ENCODE results near the gene LSMEM2. TPM values are rescaled to one million over a fixed set of nuclear protein-coding genes. Genes with fewer than 3 reads are reported as not detected.

LSMEM2 gene
- total RNA-seq, 1 experiment from 2014 or later = 0.57 TPM

- no peak overlapping the region for H3K27ac Mint-ChIP-seq
- DNase-seq (ENCODE audit: low spot score) = no peak
- H3K4me1 Mint-ChIP-seq = peaks cover 12% of the 10 kb centered on the region
- ChIA-PET POLR2A (no interaction called here), CTCF (no interaction called here)
- H3K9me3 Mint-ChIP-seq = no peaks in the 10 kb centered on the region
- no peak for ATAC-seq
- TF ChIP-seq CREM (CRISPR knock-in tag; IDR thresholded peaks at IDR 0.05) = no peak
- no peak for TF ChIP-seq SP1 (CRISPR knock-in tag; conservative IDR thresholded peaks at IDR 0.05)
- TF ChIP-seq ATF1 (CRISPR knock-in tag; IDR thresholded peaks at IDR 0.05) = no peak
- no peak for TF ChIP-seq JAZF1 (CRISPR knock-in tag; IDR thresholded peaks at IDR 0.05)
- no peak for TF ChIP-seq ZNF219 (CRISPR knock-in tag; IDR thresholded peaks at IDR 0.05; ENCODE audit: borderline replicate concordance)
- TF ChIP-seq TEAD1 (CRISPR knock-in tag; IDR thresholded peaks at IDR 0.05) = no peak
- TF ChIP-seq AR (CRISPR knock-in tag; IDR thresholded peaks at IDR 0.05) = no peak
- no peak for TF ChIP-seq CBFB (CRISPR knock-in tag; IDR thresholded peaks at IDR 0.05; ENCODE audit: low read depth)
- TF ChIP-seq USF2 (CRISPR knock-in tag; IDR thresholded peaks at IDR 0.05) = no peak
- no peak for TF ChIP-seq ESRRA (CRISPR knock-in tag; IDR thresholded peaks at IDR 0.05; ENCODE audit: borderline replicate concordance)
- H3K27me3 Mint-ChIP-seq (ENCODE audit: low read depth) = no peaks in the 10 kb centered on the region
- H3K36me3 Mint-ChIP-seq = peaks cover 21% of the 10 kb centered on the region
- 0 out of 2 replicates have a peak overlapping the region, but pooled peaks have one; percentile 3 for H3K4me3 Mint-ChIP-seq
Measured at GRCh38 chr3:50290161-50290641, 11.3 kb downstream of the LSMEM2 start.

DNA sequence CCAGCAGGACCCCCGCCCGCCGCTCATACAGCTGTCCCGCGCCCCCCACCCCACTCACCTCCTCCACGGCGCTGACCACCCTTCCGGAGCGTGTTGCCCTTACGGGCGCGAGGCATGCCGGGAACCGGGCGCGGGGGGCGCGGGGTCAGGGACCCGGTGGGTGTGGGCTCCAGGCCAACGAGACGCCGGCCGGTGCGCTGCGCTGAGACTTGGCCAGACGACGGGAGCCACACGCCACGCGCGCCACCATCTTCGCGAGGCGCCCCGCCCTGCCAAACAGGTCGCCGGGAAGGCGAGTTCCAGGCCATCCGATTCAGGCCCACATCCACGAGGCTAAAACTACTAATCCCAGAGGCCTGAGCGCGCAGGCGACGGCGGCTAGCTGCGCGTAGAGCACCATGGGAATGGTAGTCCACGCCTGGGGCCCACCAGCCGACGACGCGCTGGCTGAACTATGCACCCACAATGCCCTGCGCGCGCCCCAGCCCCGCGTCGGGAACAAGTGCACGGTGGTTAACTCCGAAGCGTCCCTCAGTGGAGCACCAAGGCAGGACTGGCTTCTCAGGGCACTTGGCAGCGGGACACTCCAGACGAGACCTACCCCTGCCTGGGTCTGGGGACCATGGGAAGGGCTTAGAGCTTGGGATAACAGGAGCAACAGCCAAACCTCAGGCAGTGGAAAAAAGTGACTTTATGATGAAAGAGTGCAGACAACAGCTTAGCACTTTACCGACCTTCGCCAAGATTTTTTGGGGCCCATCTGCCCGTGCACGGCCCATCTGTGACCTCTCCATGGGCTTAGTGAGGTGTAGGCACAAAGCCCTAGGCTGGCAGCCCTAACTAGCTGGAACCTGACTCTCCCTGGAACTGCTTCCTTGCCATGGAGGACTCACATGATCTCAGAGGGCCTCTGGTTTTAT is 13.5 kb downstream of the LSMEM2 start, which contains the start of gene IFRD2:
TSS of gene IFRD2 (minus strand) at position 271 of the 920 bp plus-strand sequence. CDS start at position 116, 155 bp downstream.
- POLR2A ChIA-PET = interaction anchor here (1.0 to 1.5 kb wide), 5 partner anchors 13 to 53 kb away, joined by 3 to 5 read pairs (median 3); partner anchors contain the start of gene LSMEM2
- H3K9me3 Mint-ChIP-seq = no peaks in the 10 kb centered on the region
- H3K36me3 Mint-ChIP-seq = peaks cover 19% of the 10 kb centered on the region
- H3K27ac Mint-ChIP-seq = peak within 1 kb of the TSS; percentile 96
- DNase-seq (ENCODE audit: low spot score) (peak; percentile 97), ATAC-seq (peak; percentile 96)
- H3K4me1 Mint-ChIP-seq = peaks cover 12% of the 10 kb centered on the region
- no peaks in the 10 kb centered on the region; the same call in 1 of the 2 replicates for H3K27me3 Mint-ChIP-seq (ENCODE audit: low read depth)
- CTCF ChIA-PET = interaction anchor here (0.7 to 2.2 kb wide), 12 partner anchors 18 to 100 kb away, joined by 3 to 12 read pairs (median 4); partner anchors contain the start of genes GNAI2, HYAL2 and RASSF1
- H3K4me3 Mint-ChIP-seq = peak within 1 kb of the TSS; percentile 76
- peak; percentile 89 for TF ChIP-seq FOXK1 (CRISPR knock-in tag; IDR thresholded peaks at IDR 0.05)
- TF ChIP-seq, protein P1, sequence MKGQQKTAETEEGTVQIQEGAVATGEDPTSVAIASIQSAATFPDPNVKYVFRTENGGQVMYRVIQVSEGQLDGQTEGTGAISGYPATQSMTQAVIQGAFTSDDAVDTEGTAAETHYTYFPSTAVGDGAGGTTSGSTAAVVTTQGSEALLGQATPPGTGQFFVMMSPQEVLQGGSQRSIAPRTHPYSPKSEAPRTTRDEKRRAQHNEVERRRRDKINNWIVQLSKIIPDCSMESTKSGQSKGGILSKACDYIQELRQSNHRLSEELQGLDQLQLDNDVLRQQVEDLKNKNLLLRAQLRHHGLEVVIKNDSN (CRISPR knock-in tag; IDR thresholded peaks at IDR 0.05) = no peak; the same call in 1 of the 2 replicates
- TF ChIP-seq ZBTB43 (CRISPR knock-in tag; IDR thresholded peaks at IDR 0.05) = 0 out of 2 replicates have a peak, but pooled peaks have one; percentile 23
- TF ChIP-seq ZNF219 (CRISPR knock-in tag; IDR thresholded peaks at IDR 0.05; ENCODE audit: borderline replicate concordance) = 0 out of 2 replicates have a peak, but pooled peaks have one; percentile 9
- TF ChIP-seq MXD4 (CRISPR knock-in tag; IDR thresholded peaks at IDR 0.05; ENCODE audit: borderline replicate concordance) = no peak
- TF ChIP-seq CBFB (CRISPR knock-in tag; IDR thresholded peaks at IDR 0.05; ENCODE audit: low read depth) = 0 out of 2 replicates have a peak, but pooled peaks have one; percentile 87
- TF ChIP-seq MYBL2 (CRISPR knock-in tag; IDR thresholded peaks at IDR 0.05) = no peak
- TF ChIP-seq, protein P2, sequence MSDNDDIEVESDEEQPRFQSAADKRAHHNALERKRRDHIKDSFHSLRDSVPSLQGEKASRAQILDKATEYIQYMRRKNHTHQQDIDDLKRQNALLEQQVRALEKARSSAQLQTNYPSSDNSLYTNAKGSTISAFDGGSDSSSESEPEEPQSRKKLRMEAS (CRISPR knock-in tag; IDR thresholded peaks at IDR 0.05) = peak; percentile 81
- TF ChIP-seq, protein P3, sequence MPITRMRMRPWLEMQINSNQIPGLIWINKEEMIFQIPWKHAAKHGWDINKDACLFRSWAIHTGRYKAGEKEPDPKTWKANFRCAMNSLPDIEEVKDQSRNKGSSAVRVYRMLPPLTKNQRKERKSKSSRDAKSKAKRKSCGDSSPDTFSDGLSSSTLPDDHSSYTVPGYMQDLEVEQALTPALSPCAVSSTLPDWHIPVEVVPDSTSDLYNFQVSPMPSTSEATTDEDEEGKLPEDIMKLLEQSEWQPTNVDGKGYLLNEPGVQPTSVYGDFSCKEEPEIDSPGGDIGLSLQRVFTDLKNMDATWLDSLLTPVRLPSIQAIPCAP (CRISPR knock-in tag; IDR thresholded peaks at IDR 0.05) = 0 out of 2 replicates have a peak, but pooled peaks have one; percentile 52
- TF ChIP-seq ZSCAN18 (CRISPR knock-in tag; IDR thresholded peaks at IDR 0.05) = 0 out of 2 replicates have a peak, but pooled peaks have one; percentile 75
- 0 out of 2 replicates have a peak, but pooled peaks have one; percentile 12 for TF ChIP-seq HMGA2 (CRISPR knock-in tag; IDR thresholded peaks at IDR 0.05)
- peak; percentile 79; the same call in 1 of the 2 replicates for TF ChIP-seq ETV6 (CRISPR knock-in tag; IDR thresholded peaks at IDR 0.05)
- no peak; the same call in 1 of the 2 replicates for TF ChIP-seq FOXP4 (CRISPR knock-in tag; IDR thresholded peaks at IDR 0.05)
- peak; percentile 90; the same call in 1 of the 2 replicates for TF ChIP-seq CREM (CRISPR knock-in tag; IDR thresholded peaks at IDR 0.05)

All from WTC11 (cell line).